ENCODE measurements around the gene ANKRD24. TPM values are rescaled to one million over a fixed set of nuclear protein-coding genes. Genes with fewer than 3 reads are reported as not detected.
"Not testable (repeated sequence)": the region's sequence is repeated elsewhere in the genome, so short reads cannot be mapped to it uniquely, and the experiment has no call there.

The ANKRD24 gene
- polyA plus RNA-seq (ENCODE audit: insufficient read length in 4 of 4) = 1 to 10 TPM in 3 of 4 donors, under 1 TPM in 1; 0.95 to 1.8 (median 1.4) TPM

DNA sequence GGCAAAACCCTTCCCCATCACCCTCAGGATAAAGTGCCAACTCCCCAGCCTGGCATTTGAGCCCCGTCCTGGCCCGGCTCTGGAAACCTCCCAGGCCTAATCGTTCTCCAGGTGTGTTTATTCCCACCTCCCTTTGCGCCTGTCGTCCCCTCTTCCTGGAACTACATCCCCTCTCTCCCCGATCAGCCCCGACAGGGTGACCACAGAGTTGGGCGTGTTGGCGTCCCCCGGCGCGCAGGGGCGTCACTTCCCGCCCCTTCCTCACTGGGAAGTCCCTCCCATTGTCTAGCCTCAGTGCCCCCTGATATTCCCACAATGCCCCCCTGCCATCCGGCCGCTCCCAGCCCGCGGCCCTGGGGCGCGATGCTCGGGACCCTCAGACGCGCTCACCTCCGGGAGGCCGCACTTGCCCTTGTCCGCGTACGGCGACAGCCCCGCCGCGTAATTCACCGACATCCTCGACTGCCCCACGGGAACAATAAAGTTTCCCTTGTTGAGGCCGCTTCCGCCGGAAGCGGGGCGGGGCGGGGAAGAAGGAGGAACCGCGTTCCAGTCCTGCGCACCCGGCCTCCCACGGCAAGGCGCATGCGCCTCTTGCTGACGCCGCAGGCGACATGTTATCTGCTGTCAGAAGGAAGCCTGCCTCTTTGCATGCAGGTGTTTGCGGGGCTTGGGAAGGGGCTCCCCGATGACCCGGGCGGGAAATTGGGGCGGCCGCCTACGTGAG, at the start of gene ANKRD24, which contains the start of gene SIRT6:
Gene ANKRD24 (plus strand): TSS at position 606 of the 727 bp plus-strand sequence. CDS start 3,737 bp downstream, outside the sequence.
Gene SIRT6 (minus strand): TSS at position 480 of the 727 bp plus-strand sequence. CDS start 24 bp downstream, at position 456.
- DNase-seq (ENCODE audit: low read depth in 4 of 4, low spot score in 2 of 4) = peak; percentile 84 to 91 (median 88)

DNA sequence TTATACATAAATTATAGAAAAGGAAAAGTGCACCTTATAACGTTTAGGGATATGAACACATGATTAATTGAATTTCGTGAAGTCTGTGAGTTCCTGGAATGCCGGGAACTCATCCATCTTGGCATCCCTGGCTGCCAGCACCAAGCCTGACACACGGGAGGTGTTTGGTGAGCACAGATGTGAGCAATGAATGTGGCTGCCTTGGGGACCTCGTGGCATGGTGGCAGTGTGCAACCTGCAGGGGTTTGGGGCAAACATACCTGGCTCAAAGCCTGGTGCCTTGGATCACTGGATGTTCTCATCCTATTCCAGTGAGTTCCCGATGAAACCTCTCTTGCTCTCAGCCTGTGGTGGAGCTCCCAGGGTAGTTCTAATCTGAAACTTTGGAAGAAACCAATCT, 48.1 kb upstream of the ANKRD24 start:
- no peak for DNase-seq (ENCODE audit: low read depth in 4 of 4, low spot score in 2 of 4)

DNA sequence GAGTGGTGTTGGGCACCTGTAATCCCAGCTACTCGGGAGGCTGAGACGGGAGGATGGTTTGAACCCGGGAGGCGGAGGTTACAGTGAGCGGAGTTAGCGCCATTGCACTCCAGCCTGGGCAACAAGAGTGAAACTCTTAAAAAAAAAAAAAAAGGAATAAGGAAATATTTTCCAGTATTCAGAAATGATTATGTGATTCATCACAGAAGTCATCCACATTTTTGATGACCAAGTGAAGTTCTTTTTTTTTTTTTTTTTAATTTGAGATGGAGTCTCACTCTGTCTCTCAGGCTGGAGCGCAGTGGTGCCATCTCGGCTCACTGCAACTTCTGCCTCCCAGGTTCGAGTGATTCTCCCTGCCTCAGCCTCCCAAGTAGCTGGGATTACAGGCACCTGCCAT, 47.1 kb upstream of the ANKRD24 start:
- not testable (repeated sequence) for DNase-seq (ENCODE audit: low read depth in 4 of 4, low spot score in 2 of 4)

DNA sequence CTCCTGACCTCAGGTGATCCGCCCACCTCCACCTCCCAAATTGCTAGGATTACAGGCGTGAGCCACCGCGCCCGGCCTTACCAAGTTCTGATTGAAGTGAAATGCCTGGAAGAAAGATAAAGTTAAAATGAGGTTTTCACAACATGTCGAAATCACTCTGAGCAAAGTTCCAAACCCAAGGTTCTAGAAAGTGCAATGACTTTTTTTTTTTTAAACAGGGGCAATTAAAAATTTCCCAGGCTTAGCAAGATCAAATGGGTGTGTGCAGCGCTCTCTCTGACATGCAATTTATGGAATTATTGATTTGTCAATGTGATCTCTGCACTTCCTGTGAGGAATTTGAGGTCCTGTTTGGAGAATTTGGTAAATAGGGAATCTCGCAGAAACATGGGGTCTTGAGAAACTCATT, 45.8 kb upstream of the ANKRD24 start:
- DNase-seq (ENCODE audit: low read depth in 4 of 4, low spot score in 2 of 4) = no peak

DNA sequence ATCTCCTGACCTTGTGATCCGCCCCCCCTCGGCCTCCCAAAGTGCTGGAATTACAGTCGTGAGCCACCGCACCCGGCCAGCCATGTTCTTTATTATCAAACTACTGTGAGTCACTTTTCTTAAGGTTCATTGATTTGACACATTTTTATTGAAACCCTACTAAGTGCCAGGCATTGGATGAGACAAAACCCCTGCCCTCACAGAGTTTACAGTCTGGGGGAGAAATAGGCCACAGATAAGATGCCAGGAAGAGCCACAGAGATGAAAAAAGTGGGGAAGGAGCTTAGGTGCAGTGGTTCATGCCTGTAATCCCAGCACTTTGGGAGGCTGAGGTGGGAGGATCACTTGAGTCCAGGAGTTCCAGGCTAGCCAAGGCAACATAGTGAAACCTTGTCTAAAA, 44.0 kb upstream of the ANKRD24 start:
- no peak for DNase-seq (ENCODE audit: low read depth in 4 of 4, low spot score in 2 of 4)

DNA sequence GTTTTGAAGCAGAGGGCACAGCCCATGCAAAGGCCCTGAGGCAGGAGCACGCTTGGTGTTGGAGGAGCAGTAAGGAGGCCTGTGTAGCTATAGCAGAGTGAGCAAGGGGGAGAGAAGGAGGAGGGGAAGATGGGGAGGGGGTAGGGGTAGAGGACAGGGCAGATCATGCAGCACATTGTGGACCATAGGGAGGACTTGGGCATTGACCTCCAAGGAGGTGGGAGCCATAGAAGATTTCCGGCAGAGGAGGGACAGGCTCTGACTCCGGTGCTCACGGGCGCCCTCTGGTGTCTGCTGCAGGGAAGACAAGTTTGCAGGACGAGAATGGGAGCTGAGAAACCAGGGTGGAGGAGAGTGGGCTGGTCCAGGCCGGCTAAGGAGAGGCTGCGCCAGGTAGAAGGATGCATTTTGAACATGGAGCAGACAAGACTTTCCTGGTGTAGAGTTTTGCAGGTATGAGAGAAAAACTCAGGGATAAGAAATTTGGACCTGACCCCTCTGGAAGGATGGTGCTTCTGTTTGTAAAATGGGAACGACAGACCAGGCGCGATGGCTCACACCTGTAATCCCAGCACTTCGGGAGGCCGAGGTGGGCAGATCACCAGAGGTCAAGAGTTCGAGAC, 42.8 kb upstream of the ANKRD24 start:
- peak in 1 of 4 donors; percentile 24 for DNase-seq (ENCODE audit: low read depth in 4 of 4, low spot score in 2 of 4)

DNA sequence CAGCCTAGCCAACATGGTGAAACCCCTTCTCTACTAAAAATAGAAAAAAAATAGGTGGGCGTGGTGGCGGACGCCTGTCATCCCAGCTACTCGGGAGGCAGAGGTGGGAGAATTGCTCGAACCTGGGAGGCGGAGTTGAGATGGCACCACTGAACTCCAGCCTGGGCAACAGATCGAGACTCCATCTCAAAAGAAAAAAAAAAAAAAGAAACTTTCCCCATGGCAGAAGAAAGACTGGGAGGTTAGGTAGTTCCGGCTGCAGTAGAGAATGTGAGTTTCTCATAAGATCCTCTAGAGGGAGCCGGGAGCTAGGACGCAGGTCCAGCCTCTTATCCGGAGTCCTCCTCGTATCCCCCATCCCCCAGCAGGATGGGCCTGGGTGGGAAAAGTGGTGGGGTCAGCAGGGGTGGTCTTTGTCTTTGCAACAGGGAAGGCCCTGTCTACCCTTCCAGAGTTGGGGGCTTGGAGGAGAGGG, 42.2 kb upstream of the ANKRD24 start:
- no peak for DNase-seq (ENCODE audit: low read depth in 4 of 4, low spot score in 2 of 4)

DNA sequence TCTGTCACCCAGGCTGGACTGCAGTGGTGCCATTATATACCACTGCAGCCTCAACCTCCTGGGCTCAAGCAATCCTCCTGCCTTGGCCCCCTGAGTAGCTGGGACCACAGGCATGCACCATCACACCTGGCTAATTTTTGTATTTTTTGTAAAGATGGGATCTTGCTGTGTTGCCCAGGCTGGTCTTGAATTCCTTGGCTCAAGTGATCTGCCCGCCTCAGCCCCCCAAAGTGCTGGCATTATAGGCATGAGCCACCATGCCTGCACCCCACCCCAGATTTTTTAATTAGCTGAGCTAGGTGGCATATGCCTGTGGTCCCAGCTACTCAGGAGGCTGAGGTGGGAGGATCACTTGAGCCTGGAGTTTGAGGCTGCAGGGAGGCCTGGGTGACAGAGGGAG, 39.6 kb upstream of the ANKRD24 start:
- DNase-seq (ENCODE audit: low read depth in 4 of 4, low spot score in 2 of 4) = not testable (repeated sequence)

DNA sequence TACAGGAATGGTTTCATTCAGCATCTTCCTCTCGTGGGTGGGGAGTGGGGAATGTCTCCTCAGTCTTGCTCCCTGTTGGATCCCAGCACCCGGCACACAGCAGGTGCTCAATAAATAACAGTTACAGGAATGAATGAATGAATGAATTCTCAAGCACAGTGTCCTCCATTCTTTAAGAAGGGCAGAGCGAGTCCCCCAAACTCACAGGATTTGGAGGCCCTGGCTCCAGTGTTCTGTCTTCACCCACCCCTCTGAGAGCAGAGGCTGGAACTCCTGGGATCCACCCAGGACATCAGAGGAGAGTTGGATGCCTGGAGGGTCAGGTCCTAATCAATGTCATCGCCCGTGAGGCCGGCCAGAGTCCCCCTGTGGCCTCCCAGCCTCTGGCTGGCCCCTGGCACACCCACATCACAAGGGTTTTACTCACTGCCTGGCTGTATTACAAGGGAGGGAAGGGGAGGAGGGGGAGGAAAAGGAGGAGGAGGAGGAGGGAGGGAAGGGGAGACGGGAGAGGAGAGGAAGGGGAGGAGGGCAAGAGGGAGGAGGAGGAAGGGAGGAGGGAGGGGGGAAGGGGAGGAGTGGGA, 37.7 kb upstream of the ANKRD24 start:
- no peak for DNase-seq (ENCODE audit: low read depth in 4 of 4, low spot score in 2 of 4)

DNA sequence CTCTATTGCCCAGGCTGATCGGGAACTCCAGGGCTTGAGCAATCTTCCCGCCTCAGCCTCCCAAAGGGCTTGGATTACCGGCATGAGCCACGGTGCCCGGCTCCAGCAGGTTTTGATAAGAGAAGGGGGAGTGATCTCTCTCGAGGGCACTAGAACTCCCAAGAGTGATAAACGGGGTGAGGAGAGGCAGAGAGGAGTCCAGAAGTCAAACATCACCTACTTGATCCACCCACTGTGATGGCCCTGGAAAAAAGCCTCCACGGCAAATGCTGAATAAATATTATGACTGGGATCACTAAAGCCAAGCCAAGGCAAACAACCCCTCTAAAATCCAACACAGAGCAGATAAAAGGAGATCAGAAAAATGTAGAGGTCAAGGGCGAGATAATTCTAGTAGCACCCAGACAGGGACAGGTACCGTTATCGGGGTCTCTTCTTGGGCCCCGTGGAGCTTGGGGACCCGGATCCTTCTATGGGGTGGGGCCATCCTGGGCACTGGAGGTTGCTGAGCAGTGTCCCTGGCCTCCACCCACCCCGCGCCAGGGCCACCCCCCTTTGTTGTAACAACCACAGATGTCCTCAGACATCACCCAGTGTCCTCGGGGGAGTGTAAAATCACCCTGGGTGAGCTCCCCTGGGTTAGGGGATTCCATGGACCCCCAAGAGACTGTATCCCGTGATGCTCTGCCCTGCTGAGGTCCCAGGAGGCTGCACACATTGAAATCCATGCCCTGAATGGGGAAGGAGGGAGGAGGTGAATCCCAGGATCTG, 32.8 kb upstream of the ANKRD24 start:
- DNase-seq (ENCODE audit: low read depth in 4 of 4, low spot score in 2 of 4) = no peak

DNA sequence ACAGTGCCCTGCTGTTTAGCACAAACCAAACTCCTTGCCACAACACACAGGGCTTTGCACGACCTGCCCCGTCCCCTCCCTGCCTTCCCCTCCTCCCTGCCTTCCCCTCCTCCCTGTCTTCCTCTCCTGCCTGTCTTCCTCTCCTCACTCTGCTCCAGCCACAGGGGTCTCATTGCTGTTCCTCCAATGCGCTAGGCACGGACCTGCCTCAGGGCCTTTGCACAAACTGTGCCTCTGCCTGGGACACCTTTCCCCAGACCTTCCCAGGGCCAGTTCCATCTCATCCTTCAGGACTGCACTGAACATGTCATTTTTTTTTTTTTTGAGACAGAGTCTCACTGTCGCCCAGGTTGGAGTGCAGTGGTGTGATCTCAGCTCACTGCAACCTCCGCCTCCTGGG, 30.9 kb upstream of the ANKRD24 start:
- no peak for DNase-seq (ENCODE audit: low read depth in 4 of 4, low spot score in 2 of 4)

DNA sequence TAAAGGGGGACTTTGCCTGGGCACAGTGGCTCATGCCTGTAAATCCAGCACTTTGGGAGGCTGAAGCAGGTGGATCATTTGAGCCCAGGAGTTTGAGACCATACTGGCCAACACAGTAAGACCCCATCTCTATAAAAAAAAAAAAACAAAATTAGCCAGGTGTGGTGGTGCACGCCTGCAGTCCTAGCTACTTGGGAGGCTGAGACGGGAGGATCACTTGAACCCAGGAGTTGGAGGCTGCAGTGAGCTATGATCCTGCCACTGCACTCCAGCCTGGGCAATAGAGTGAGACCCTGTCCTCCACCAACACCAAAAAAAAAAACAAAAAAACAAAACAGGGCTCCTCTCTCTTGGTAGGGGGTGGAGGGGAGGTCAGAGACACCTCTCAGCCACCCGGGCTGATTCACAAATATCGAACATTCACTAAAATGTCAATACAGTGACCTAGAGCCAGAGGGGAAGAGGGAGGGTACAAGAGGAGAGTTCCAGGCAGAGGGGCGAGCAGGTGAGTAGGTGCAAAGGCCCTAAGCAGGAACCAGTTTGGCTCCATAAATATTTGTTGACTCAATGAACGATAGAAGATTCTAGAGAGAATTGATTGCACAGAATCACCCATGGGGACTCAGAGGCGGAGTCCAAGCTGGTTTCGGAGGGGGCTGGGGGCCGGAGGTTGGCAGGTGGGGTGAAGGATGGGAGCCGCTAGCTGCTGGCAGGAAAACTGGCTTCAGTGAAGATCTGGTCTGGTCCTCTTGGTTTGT, 30.1 kb upstream of the ANKRD24 start:
- DNase-seq (ENCODE audit: low read depth in 4 of 4, low spot score in 2 of 4) = no peak

DNA sequence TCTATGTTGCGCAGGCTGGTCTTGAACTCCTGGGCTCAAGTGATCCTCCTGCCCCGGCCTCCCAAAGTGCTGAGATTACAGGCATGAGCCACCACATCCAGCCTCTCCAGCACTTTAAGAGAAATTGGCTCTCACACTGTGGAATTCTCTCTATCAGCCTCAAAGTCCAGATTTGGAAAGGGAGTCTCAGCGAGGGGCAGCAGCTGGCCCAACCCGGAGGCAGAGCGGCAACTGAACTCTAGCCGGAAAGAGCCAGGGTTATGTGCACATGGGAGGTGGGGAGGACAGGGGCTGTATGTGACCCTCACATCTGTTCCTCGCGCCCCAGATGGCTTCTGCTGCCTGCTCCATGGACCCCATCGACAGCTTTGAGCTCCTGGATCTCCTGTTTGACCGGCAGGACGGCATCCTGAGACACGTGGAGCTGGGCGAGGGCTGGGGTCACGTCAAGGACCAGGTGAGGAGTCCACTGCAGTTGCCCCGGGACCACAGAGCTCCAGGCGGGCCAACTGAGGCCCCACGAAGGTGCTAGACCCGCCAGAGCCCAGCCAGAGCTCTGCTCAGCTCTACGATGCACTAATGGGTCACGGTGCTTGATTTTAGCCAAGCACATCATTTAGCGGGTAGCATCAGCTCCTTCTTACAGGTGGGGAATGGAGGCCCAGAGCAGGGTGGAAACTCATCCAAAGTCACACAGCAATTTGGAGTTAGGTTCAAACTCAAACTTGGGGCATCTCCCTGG, 27.7 kb upstream of the ANKRD24 start:
- DNase-seq (ENCODE audit: low read depth in 4 of 4, low spot score in 2 of 4) = no peak

DNA sequence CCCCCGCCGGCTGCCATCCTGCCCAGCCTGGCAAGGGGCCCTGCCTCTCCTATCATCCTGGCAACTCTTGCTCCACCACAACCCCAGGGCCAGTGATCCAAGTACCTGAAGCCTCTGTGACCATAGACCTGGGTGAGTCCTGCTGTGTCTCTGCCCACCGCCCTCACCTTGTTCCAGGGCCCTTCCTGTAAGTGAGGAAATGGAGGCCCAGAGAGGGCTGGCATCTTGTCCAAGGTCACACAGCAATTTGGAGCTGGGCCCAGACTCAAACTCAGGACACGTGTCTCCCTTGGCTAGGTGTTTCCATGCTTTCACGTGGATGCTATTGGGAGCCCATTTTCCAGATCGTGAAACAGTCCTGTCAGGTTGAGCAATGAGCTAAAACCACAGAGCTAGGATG, 25.3 kb upstream of the ANKRD24 start:
- DNase-seq (ENCODE audit: low read depth in 4 of 4, low spot score in 2 of 4) = no peak

DNA sequence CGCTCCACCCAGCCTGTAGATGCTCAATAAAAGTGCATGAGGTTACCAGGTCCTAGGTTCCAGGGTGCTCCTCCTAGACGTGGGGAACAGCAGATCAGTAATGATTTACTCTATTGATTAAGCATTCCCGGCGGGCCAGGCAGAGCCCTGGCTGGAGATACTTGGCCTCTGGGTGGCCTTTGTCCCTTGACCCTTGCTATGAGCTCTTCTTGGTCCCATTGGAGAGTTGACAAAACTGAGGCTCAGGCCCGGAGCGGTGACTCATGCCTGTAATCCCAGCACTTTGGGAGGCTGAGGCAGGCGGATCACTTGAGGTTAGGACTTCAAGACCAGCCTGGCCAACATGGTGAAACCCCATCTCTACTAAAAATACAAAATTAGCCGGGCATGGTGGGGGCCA, 24.5 kb upstream of the ANKRD24 start:
- not testable (repeated sequence) for DNase-seq (ENCODE audit: low read depth in 4 of 4, low spot score in 2 of 4)

DNA sequence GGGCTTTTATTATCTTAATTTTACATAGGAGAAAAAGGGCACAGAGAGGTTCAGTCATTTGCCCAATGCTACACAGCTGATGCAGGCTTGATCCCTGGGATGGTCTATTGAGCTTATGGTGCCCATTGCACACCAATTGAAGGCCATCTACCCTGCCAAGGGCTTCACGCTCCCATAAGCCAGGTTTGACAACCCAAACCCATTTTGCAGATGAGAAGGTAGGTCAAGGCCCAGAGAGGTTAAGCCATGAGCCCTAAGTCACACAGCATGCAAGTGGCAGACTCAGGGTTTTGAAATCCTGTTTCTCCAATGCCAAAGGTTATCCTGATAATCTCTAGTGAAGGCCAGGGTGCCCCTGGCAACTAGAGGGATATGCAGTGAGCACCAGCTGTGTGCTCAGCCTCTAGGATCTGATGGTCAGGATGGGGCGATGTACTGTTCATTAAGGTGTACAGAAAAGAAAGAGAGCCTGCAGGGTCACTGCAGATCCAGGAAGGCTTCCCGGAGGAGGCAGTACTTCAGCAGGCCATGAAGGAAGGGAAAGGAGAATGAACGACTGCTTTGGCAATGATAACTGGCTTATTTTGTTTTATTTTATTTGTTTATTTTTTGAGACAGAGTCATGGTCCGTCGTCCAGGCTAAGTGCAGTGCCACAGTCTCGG, 20.9 kb upstream of the ANKRD24 start:
- no peak for DNase-seq (ENCODE audit: low read depth in 4 of 4, low spot score in 2 of 4)

DNA sequence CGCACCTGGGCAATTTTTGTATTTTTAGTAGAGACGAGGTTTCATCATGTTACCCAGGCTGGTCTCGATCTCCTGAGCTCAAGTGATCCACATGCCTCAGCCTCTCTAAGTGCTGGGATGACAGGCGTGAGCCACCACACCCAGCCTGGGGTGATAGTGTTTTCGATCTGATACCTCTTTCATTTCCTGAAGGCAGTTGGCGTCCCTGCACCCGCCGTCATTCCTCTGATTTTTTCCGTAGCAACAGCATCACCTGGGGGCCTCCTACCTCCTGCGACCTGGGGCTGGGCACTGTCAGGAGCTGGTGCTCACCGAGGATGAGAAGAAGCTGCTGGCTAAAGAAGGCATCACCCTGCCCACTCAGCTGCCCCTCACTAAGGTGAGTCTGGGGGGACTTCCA, 18.2 kb upstream of the ANKRD24 start:
- no peak for DNase-seq (ENCODE audit: low read depth in 4 of 4, low spot score in 2 of 4)

DNA sequence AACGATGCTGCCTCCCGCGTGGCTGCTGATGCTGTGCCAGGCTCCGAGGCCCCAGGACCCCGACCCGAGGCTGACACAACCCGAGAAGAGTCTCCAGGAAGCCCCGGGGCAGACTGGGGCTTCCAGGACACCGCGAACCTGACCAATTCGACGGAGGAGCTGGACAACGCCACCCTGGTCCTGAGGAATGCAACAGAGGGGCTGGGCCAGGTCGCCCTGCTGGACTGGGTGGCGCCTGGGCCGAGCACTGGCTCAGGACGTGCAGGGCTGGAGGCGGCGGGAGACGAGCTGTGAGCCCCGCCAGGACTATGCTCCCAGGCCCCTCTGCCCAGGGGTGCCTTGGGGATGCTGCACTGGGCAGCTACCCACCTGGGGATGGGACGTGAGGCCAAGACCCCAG, 10.8 kb upstream of the ANKRD24 start:
- DNase-seq (ENCODE audit: low read depth in 4 of 4, low spot score in 2 of 4) = no peak

Data from left renal cortex interstitium (tissue), 4 donors.